Activated CD8-positive, alpha-beta memory T cell treated with anti-CD3 and anti-CD28 coated beads for 24 hours (primary cell): ENCODE measurements around the gene RAMP1.

Experiments used
- DNase-seq: peaks from one replicate; pipeline ENCODE4 v3.0.0-alpha.2; 2020

RAMP1 gene

DNA sequence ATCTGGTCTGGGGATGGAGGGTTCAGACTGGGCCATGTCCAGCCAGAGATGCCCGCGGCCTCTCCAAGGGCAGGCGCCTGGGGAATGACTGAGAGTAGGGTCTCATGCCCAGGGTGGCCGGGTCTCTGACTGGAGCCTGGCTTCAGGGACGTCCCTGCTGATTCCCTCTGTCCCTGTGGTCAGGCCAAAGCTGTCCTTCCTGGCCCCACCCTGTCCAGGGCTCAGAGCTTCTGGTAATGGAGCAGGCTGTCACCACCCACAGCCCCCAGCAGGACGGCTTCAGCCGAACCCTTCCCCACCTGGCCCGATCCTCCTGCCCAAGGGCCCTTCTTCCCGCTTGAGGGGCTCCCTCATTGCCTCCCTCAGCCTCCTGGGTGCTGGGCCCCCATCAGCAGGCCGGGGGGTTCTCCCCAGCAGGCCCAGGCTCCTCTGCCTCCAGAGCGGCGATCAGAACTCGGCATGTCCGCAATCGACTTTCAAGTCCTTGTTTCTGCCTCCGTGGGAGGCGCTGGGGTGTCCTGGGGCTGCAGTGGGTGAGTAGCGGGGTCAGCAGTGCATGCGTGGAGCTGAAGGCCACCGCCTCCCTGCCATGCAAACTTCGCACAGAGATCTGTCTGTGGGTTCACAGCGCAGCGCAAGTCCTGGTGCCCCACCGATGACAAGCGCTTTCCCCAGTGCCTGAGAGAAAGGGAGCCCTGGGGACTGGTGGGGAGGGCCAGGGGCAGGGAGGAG, 18.3 kb downstream of the RAMP1 start:
- no peak for DNase-seq

DNA sequence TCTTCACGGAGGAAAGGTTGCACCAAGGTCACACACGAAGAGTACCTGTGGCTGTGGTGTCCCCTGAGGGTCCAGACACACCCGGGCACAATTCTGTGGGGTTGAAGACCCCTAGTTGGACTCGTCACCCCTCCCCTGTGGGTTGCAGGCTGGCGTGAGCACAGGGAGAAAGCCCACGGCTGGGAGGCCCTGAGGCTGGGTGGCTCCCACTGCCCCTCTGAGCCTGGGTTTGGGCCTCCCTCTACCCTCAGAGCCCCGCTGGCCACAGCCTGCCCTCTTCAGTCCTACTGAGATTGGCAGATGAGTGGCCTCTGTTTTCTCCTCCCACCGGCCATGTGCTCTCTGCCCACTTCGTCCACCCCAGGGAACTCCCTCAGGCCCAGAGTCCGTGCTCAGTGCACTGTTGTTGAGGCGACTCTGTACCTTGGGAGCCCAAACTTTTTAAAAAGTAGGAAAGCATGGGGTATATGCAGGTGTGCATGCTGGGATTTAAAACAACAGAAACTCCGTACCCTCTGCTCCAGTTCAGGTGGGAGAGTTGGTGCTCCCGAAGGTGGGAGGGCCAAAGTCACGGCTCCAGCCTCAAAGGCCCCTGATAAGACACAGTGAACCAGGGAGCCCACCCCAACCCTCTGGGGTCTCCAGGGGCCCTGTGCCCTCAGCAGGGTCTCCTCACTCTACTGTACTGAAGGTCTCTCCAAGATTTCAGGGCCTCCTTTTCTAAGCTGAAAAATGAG, 19.1 kb downstream of the RAMP1 start:
- no peak for DNase-seq

DNA sequence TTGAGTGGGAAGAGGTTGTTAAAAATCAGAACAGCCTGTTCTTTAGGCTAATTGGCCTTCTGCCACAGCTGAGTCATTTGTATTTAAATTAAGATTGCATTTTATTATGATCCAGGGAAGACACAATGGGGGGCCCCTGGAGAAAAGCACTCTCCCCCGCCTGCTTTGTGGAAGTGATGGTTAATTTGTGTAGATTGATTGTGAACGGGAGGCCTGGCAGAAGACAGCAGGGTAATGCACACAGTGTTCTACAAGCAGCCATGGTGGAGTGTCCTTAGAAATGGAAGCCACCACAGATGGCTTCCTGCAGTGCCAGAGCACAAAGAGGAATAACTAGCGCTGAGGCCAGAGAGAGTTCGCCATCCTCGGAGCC, 19.6 kb downstream of the RAMP1 start:
- no peak for DNase-seq

- DNase-seq: no peak
Observed at GRCh38 chr2:237879991-237880560, 20.7 kb downstream of the RAMP1 start.

DNA sequence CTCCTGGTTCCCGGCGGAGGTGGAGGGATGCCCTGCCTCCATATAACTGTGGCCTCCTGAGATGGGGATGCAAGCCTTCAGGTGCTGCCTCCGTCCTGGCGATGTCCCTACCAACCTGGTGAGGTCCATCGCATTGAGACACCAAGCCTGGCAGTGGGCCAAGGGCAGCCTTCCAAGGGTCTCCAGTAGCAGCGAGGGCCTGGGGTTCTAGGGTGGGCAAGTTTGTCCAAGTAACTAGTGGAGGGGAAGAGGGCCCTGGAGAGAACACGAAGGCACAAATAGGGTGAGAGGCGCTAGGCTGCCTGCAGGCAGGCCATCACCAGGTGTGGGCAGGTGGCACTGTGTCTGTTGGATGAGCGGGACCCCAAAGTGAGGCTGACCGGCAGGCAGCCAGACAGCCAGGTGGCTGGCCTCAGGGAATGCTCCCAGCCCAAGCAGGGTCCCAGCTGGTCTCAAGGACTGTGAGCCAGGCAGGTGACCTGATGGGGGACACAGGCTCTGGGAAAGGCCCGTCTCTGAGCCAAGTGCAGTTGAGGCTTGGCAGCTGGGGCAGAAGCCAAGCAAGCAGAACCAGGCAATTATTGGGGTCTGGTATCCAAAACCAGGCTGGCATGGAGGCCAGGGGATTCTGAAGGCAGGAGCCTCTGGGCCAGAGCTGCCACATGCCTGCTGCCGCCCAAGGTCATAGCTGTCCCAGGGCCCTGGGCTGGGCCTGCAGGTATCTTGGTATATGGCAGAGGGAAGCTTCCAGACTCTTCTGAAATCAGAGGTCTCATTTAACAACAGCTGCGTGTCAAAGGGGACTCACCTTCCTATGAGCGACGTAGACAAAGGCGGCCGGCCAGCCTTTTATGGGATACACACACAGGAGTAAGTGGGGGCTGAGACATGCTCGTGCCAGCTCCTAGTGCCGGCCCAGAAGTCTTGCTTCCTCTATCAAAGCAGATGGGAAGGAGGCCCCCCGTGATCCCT, 23.4 kb downstream of the RAMP1 start:
- no peak for DNase-seq

GRCh38 chr2:237883951-237884446, 24.6 kb downstream of the RAMP1 start:
- no peak for DNase-seq

- DNase-seq: no peak
Observed at GRCh38 chr2:237884681-237885080, 25.3 kb downstream of the RAMP1 start.

DNA sequence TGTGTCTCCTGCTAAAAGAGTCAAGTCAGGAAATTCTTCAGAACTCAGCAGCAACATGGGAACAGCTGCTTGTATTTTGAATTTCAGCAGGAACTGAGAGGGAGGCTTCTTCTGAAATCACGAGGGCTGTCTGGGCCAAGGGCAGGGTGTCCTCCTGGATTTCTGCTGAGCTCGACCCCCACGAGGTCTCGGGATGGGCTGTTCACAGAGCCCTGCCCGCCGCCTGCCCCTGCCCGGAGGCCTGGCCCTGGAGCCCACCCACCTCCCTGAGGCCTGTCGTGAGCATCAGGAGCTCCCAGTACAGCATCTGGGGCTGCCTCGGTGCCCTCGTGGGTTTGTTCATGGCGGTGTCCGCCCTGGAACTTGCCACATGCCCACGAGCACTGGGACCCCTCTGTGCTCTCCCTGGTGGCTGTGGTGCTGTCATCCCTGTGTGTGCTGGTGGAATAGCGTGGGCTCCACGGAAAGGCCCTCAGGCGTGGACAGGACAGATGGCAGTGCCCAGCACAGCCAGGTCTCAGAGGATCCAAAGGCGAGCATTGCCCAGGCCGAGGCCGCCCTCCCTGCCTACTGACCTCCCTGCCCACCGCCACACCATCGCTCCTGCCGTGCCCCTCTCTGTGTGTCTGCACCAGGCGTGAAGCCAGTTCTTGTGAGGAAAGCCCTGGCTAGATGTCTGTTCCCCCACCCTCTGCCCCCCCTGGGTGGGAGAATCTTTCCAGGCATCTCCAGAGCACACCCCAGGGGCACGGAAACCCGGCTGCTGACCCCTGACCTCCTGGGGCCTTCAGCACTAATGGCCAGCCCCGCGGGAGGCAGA, 25.9 kb downstream of the RAMP1 start:
- no peak for DNase-seq

- DNase-seq: no peak
Observed at GRCh38 chr2:237885931-237886684, 26.7 kb downstream of the RAMP1 start.

GRCh38 chr2:237886685-237887481, 27.5 kb downstream of the RAMP1 start:
- no peak for DNase-seq

DNA sequence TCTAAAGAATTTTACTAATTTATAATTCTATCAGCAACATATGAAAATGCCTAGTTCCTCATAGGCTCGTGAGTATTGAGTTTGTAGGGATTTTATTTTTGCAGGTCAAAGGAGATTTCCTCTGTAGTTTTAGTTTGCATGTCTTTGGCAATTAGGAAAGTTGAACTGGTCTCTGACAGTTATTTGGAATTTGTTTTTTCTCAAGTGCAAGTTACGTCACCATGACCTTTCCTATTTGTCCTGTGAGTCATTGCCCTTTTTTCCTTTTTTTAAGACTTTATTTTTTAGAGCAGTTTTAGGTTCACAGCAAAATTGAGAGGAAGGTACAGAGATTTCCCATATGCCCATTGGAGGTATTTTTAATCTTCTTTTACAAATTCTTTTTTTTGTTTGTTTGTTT, 29.0 kb downstream of the RAMP1 start:
- no peak for DNase-seq

- no peak for DNase-seq
Observed at GRCh38 chr2:237889016-237889415, 29.6 kb downstream of the RAMP1 start.

GRCh38 chr2:237889811-237890210, 30.4 kb downstream of the RAMP1 start:
- DNase-seq: no peak

- no peak for DNase-seq
Observed at GRCh38 chr2:237892478-237892877, 33.1 kb downstream of the RAMP1 start.

- no peak for DNase-seq
Observed at GRCh38 chr2:237892984-237893595, 33.7 kb downstream of the RAMP1 start.

DNA sequence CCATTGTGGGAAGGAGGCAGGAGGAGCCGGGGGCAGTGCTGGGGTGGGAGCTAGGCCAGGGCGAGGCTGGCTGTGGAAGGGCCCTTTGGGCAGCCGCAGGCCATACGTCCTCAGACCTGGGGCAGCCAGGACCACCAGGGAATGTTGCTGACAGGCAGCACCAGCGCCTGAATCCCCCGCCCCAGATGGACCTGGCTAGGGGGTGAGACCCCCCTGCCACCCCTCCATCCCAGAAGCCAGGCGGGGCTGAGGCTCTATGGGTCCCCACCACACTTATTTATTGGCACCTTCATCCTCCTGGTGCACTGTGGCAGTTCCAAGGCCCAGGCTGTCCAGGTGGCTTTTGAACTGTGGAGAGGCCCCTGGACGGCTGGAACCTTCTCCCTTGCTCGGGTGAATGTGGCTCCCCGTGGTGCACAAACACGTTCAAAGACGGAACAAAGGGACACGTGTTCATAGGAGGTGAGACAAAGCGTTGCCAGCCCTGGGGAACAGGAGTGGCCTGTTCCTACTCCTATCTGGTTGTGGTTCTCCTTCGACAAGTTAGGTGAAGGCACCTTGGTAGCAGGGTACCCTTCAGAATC, 35.1 kb downstream of the RAMP1 start:
- no peak for DNase-seq

DNA sequence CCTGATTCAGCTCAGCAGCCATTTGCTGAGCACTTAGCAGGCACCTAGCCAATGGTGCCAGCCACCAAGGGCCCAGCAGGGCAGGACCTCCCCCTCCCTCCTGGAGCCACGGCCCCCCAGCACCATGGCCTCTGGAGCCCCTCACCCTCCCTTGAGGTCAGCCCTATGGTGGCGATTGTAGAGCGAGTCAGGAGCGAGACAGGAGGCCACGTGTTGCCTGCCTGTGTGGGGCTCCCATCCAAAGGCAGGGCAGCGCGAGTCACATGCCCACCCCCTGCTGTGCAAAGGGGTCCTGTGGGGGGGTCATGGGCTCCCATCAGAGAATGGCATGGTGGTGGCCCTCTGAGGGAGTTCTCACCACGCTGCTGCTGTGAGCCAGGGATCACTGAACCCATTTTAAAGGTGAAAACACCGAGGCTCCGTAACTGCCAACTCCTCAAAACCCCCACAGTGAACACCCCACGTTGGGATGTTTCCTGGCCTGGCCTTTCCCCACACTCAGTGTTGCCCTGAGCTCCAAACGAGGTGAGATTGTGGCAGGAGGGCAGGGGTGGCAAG, 35.6 kb downstream of the RAMP1 start:
- DNase-seq: no peak

- DNase-seq: no peak
Observed at GRCh38 chr2:237895544-237896506, 36.4 kb downstream of the RAMP1 start.
